Endometrium (tissue), 2 donors: ENCODE results near the gene BTBD9.

ENCODE experiments used
- FAIRE-seq: peaks from 2 replicates; lab custom pipeline; 2012; peaks lifted over from hg19 to GRCh38; lab: Jason Lieb, UNC
- donor health status: control.
- donor health status: control.

The BTBD9 gene

GRCh38 chr6:38554700-38555413 is 84.9 kb downstream of the BTBD9 start:
- FAIRE-seq, result no peak

- no peak for FAIRE-seq
These were observed 85.7 kb downstream of the BTBD9 start for GRCh38 chr6:38554014-38554413.

- no peak for FAIRE-seq
These were observed 87.6 kb downstream of the BTBD9 start for GRCh38 chr6:38552121-38552520.

GRCh38 chr6:38549795-38550194 is 89.9 kb downstream of the BTBD9 start:
- FAIRE-seq, result no peak

- no peak for FAIRE-seq
These were observed 90.5 kb downstream of the BTBD9 start for GRCh38 chr6:38549180-38549579.

GRCh38 chr6:38543022-38543421 is 96.7 kb downstream of the BTBD9 start:
- FAIRE-seq, result no peak

- FAIRE-seq, result no peak
These were observed 97.7 kb downstream of the BTBD9 start for GRCh38 chr6:38542031-38542430.

- FAIRE-seq, result no peak
These were observed 106.7 kb downstream of the BTBD9 start for GRCh38 chr6:38533064-38533463.

- FAIRE-seq, result no peak
These were observed 108.6 kb downstream of the BTBD9 start for GRCh38 chr6:38531134-38531533.

- FAIRE-seq, result no peak
These were observed 111.3 kb downstream of the BTBD9 start for GRCh38 chr6:38528196-38528965.

GRCh38 chr6:38527371-38527770 is 112.4 kb downstream of the BTBD9 start:
- no peak for FAIRE-seq

GRCh38 chr6:38525888-38526287 is 113.8 kb downstream of the BTBD9 start:
- no peak for FAIRE-seq

GRCh38 chr6:38524436-38525145 is 115.1 kb downstream of the BTBD9 start:
- no peak for FAIRE-seq

GRCh38 chr6:38522322-38522721 is 117.4 kb downstream of the BTBD9 start:
- no peak for FAIRE-seq

- no peak for FAIRE-seq
These were observed 121.0 kb downstream of the BTBD9 start for GRCh38 chr6:38518511-38519304.

GRCh38 chr6:38517005-38517404 is 122.7 kb downstream of the BTBD9 start:
- no peak for FAIRE-seq

GRCh38 chr6:38514399-38514798 is 125.3 kb downstream of the BTBD9 start:
- no peak for FAIRE-seq

GRCh38 chr6:38512211-38512610 is 127.5 kb downstream of the BTBD9 start:
- no peak for FAIRE-seq

GRCh38 chr6:38510205-38510604 is 129.5 kb downstream of the BTBD9 start:
- FAIRE-seq, result no peak

GRCh38 chr6:38509713-38510112 is 130.0 kb downstream of the BTBD9 start:
- no peak for FAIRE-seq

- no peak for FAIRE-seq
These were observed 130.8 kb downstream of the BTBD9 start for GRCh38 chr6:38508894-38509293.

- FAIRE-seq, result no peak
These were observed 131.4 kb downstream of the BTBD9 start for GRCh38 chr6:38508286-38508685.
